ENCODE data around the gene BMX. TPM values are rescaled to one million over a fixed set of nuclear protein-coding genes. Genes with fewer than 3 reads are reported as not detected.
A peak's percentile ranks its signal among the peaks of the same experiment; 100 is the strongest.

Gene BMX
- total RNA-seq, 2 donors from 2014 or later: 0.52 TPM; not detected in 1

- WGBS, 2 donors: 74 to 78% methylated on average over 4 of the region's 4 CpGs
- DNase-seq (no peak), ATAC-seq (no peak)
- Histone ChIP-seq H3K4me1 (no peaks in the 10 kb centered on the region), H3K9me3 (no peaks in the 10 kb centered on the region), H3K27me3 (no peaks in the 10 kb centered on the region), H3K27ac (no peak overlapping the region), H3K4me3 (no peak overlapping the region), H3K36me3 (replicated peaks in 1 of 2; ENCODE audit: insufficient read depth in 1 of 2, low read depth in 2 of 2) (no peaks in the 10 kb centered on the region)
- intact Hi-C loops (cut with DNase I): no loop called here
- TF ChIP-seq CTCF (IDR thresholded peaks at IDR 0.05): no peak
- TF ChIP-seq POLR2A (IDR thresholded peaks at IDR 0.05): no peak
These were observed 26.6 kb upstream of the BMX start for GRCh38 chrX:15474028-15474427.

GRCh38 chrX:15475021-15475420 is 25.6 kb upstream of the BMX start:
- H3K4me1 ChIP-seq: no peaks in the 10 kb centered on the region
- no peaks in the 10 kb centered on the region for H3K36me3 ChIP-seq (replicated peaks in 1 of 2; ENCODE audit: insufficient read depth in 1 of 2, low read depth in 2 of 2)
- no peaks in the 10 kb centered on the region for H3K27me3 ChIP-seq
- intact Hi-C loops (cut with DNase I): no loop called here
- DNase-seq (no peak), ATAC-seq (no peak)
- no peaks in the 10 kb centered on the region for H3K9me3 ChIP-seq
- H3K4me3 ChIP-seq: no peak overlapping the region
- 58 to 66% methylated on average over 5 of the region's 5 CpGs for WGBS, 2 donors
- no peak for TF ChIP-seq POLR2A (IDR thresholded peaks at IDR 0.05)
- TF ChIP-seq CTCF (IDR thresholded peaks at IDR 0.05): no peak
- no peak overlapping the region for H3K27ac ChIP-seq

GRCh38 chrX:15475486-15475885 is 25.1 kb upstream of the BMX start:
- H3K4me1 ChIP-seq: no peaks in the 10 kb centered on the region
- intact Hi-C loops (cut with DNase I): no loop called here
- H3K36me3 ChIP-seq (replicated peaks in 1 of 2; ENCODE audit: insufficient read depth in 1 of 2, low read depth in 2 of 2): no peaks in the 10 kb centered on the region
- no peak for DNase-seq
- no peak for ATAC-seq
- TF ChIP-seq CTCF (IDR thresholded peaks at IDR 0.05) (no peak), POLR2A (IDR thresholded peaks at IDR 0.05) (no peak)
- WGBS, 2 donors: 64 to 73% methylated on average over 4 of the region's 4 CpGs
- H3K27ac ChIP-seq: no peak overlapping the region
- no peaks in the 10 kb centered on the region for H3K9me3 ChIP-seq
- no peaks in the 10 kb centered on the region for H3K27me3 ChIP-seq
- H3K4me3 ChIP-seq: no peak overlapping the region

GRCh38 chrX:15483891-15484290 is 16.7 kb upstream of the BMX start:
- TF ChIP-seq CTCF (IDR thresholded peaks at IDR 0.05): no peak
- no peak for TF ChIP-seq POLR2A (IDR thresholded peaks at IDR 0.05)
- H3K4me3 ChIP-seq: no peak overlapping the region
- intact Hi-C loops (cut with DNase I): no loop called here
- H3K4me1 ChIP-seq: no peaks in the 10 kb centered on the region
- H3K9me3 ChIP-seq: no peaks in the 10 kb centered on the region
- ATAC-seq: no peak
- H3K27me3 ChIP-seq: no peaks in the 10 kb centered on the region
- H3K36me3 ChIP-seq (replicated peaks in 1 of 2; ENCODE audit: insufficient read depth in 1 of 2, low read depth in 2 of 2): no peaks in the 10 kb centered on the region
- H3K27ac ChIP-seq: no peak overlapping the region
- WGBS, 2 donors: 90 to 93% methylated on average over 2 of the region's 2 CpGs
- DNase-seq: no peak

GRCh38 chrX:15492469-15492868 is 8.1 kb upstream of the BMX start:
- intact Hi-C loops (cut with DNase I): no loop called here
- no peaks in the 10 kb centered on the region for H3K36me3 ChIP-seq (replicated peaks in 1 of 2; ENCODE audit: insufficient read depth in 1 of 2, low read depth in 2 of 2)
- no peaks in the 10 kb centered on the region for H3K9me3 ChIP-seq
- ATAC-seq (no peak), DNase-seq (no peak)
- no peaks in the 10 kb centered on the region for H3K27me3 ChIP-seq
- H3K4me3 ChIP-seq: no peak overlapping the region
- H3K4me1 ChIP-seq: peaks cover 6% of the 10 kb centered on the region
- 63 to 81% methylated on average over 4 to 5 of the region's 5 CpGs for WGBS, 2 donors
- TF ChIP-seq POLR2A (IDR thresholded peaks at IDR 0.05) (no peak), CTCF (IDR thresholded peaks at IDR 0.05) (no peak)
- peak overlapping the region in 1 of 4 donors; percentile 57 for H3K27ac ChIP-seq

Data from body of pancreas (tissue), 4 donors.